H1 (cell line): ENCODE data around the gene TRIM39. TPM values are rescaled to one million over a fixed set of nuclear protein-coding genes. Genes with fewer than 3 reads are reported as not detected.

Source experiments
- CTCF ChIA-PET: fragments of 300-600 bp; sonication (Branson Sonifier 250); formaldehyde crosslinking; loops from one replicate; lab custom pipeline; 2021; ENCODE audit not compliant: partially characterized antibody; lab: Charles Lee
- POLR2A ChIA-PET: fragments of 300-600 bp; sonication (Branson Sonifier 250); formaldehyde crosslinking; loops from one replicate; lab custom pipeline; 2021; ENCODE audit warnings: inconsistent platforms; ENCODE audit not compliant: partially characterized antibody; lab: Charles Lee
- DNase-seq, 2 experiments: peaks; one replicate each; pipeline versions ENCODE4 v3.0.0 to v3.0.0-alpha.2; 2010 to 2022; ENCODE audit warnings: low spot score in 2 of 2, low read depth in 1 of 2, mixed read lengths in 1 of 2
- FAIRE-seq: peaks from 2 replicates; lab custom pipeline; 2011; peaks lifted over from hg19 to GRCh38; lab: Jason Lieb, UNC
- H2AFZ ChIP-seq: 2 replicates; pipeline ENCODE4 v1.8.1; 2012; ENCODE audit warnings: low read length, inconsistent platforms
- H2AK5ac ChIP-seq: 2 replicates; pipeline ENCODE4 v1.6.1; 2013; ENCODE audit warnings: low read depth, low read length
- H2BK120ac ChIP-seq: replicated peaks from 2 replicates; pipeline ENCODE3; 2013; ENCODE audit warnings: low read depth, low read length, inconsistent platforms
- H2BK12ac ChIP-seq: 2 replicates; pipeline ENCODE4 v1.6.1; 2013; ENCODE audit warnings: low read depth, low read length
- H2BK15ac ChIP-seq: 2 replicates; pipeline ENCODE4 v1.6.1; 2013; ENCODE audit warnings: low read length
- H2BK20ac ChIP-seq: 2 replicates; pipeline ENCODE4 v1.6.1; 2013; ENCODE audit warnings: low read length
- H2BK5ac ChIP-seq: 2 replicates; pipeline ENCODE4 v1.6.1; 2013; ENCODE audit warnings: low read depth, low read length
- H3K14ac ChIP-seq: 2 replicates; pipeline ENCODE4 v1.6.1; 2013; ENCODE audit warnings: inconsistent platforms; ENCODE audit not compliant: insufficient read length
- H3K18ac ChIP-seq: 2 replicates; pipeline ENCODE4 v1.6.1; 2013; ENCODE audit warnings: low read length; ENCODE audit errors: extremely low read depth
- H3K23ac ChIP-seq: 2 replicates; pipeline ENCODE4 v1.6.1; 2013; ENCODE audit warnings: inconsistent platforms; ENCODE audit not compliant: insufficient read length
- H3K23me2 ChIP-seq: 2 replicates; pipeline ENCODE4 v1.6.1; 2013; ENCODE audit warnings: low read depth, low read length
- H3K27ac ChIP-seq: 2 replicates; pipeline ENCODE4 v1.6.1; 2011; ENCODE audit warnings: low read depth, low read length, inconsistent platforms
- H3K27me3 ChIP-seq, 4 experiments: replicated peaks in 1 of 4; 1 replicate in 1 of 4; 2 replicates in 3 of 4; pipeline versions ENCODE4 v1.6.1 to v1.8.1; 2011 to 2013; ENCODE audit warnings: low read length in 3 of 4, mild to moderate bottlenecking in 3 of 4, inconsistent platforms in 2 of 4, mixed read lengths in 2 of 4, moderate library complexity in 1 of 4; ENCODE audit not compliant: control insufficient read depth in 3 of 4, insufficient read depth in 3 of 4; ENCODE audit errors: extremely low read depth in 1 of 4
- H3K36me3 ChIP-seq, 4 experiments: 2 replicates each; pipeline versions ENCODE4 v1.6.1 to v1.8.1; 2011 to 2013; ENCODE audit warnings: mild to moderate bottlenecking in 4 of 4, low read length in 3 of 4, moderate library complexity in 2 of 4, control low read depth in 1 of 4, inconsistent platforms in 1 of 4; ENCODE audit not compliant: insufficient read depth in 4 of 4, control insufficient read depth in 2 of 4
- H3K4ac ChIP-seq: replicated peaks from 2 replicates; pipeline ENCODE3; 2013; ENCODE audit warnings: low read length, low read depth, mixed read lengths, inconsistent platforms; ENCODE audit not compliant: insufficient read length
- H3K4me1 ChIP-seq, 4 experiments: replicated peaks in 1 of 4; 1 replicate in 1 of 4; 2 replicates in 3 of 4; pipeline versions ENCODE4 v1.6.1 to v1.8.1; 2011 to 2013; ENCODE audit warnings: low read length in 3 of 4, inconsistent platforms in 2 of 4, mixed read lengths in 1 of 4; ENCODE audit not compliant: insufficient read depth in 4 of 4, control insufficient read depth in 3 of 4
- H3K4me2 ChIP-seq, 2 experiments: 2 replicates each; pipeline versions ENCODE4 v1.6.1 to v1.8.1; 2011 to 2013; ENCODE audit warnings: low read depth in 2 of 2, low read length in 2 of 2, control low read depth in 1 of 2, inconsistent platforms in 1 of 2, mild to moderate bottlenecking in 1 of 2; ENCODE audit not compliant: insufficient read depth in 1 of 2
- H3K4me3 ChIP-seq, 4 experiments: fragments of 200-600, 300-600 bp in 1 of 4; sonication (generic), shearing (Covaris generic), sonication (Bioruptor Twin) in 1 of 4; 2 replicates each; pipeline versions ENCODE4 v1.5.1 to v1.8.1; 2011 to 2016; ENCODE audit warnings: low read length in 4 of 4, low read depth in 3 of 4, control low read depth in 2 of 4, inconsistent platforms in 2 of 4, mild to moderate bottlenecking in 2 of 4, mixed read lengths in 1 of 4, moderate library complexity in 1 of 4; ENCODE audit not compliant: insufficient read depth in 2 of 4; ENCODE audit errors: extremely low read depth in 1 of 4
- H3K56ac ChIP-seq: replicated peaks from 2 replicates; pipeline ENCODE3; 2013; ENCODE audit warnings: low read depth, mild to moderate bottlenecking, mixed read lengths, low read length, inconsistent platforms; ENCODE audit not compliant: insufficient read length
- H3K79me1 ChIP-seq: 2 replicates; pipeline ENCODE4 v1.6.1; 2013; ENCODE audit warnings: low read depth, low read length, control low read depth
- H3K79me2 ChIP-seq, 2 experiments: 2 replicates each; pipeline versions ENCODE4 v1.6.1 to v1.8.1; 2012 to 2013; ENCODE audit warnings: low read length in 2 of 2, mild to moderate bottlenecking in 2 of 2, inconsistent platforms in 1 of 2; ENCODE audit not compliant: insufficient read depth in 2 of 2, control insufficient read depth in 1 of 2
- H3K9ac ChIP-seq, 4 experiments: replicated peaks in 1 of 4; 1 replicate in 1 of 4; 2 replicates in 3 of 4; pipeline versions ENCODE4 v1.6.1 to v1.8.1; 2011 to 2013; ENCODE audit warnings: low read depth in 3 of 4, low read length in 3 of 4, control low read depth in 2 of 4, mild to moderate bottlenecking in 2 of 4, moderate library complexity in 2 of 4, inconsistent platforms in 1 of 4; ENCODE audit errors: extremely low read depth in 1 of 4
- H3K9me3 ChIP-seq, 2 experiments: 2 replicates each; pipeline versions ENCODE4 v1.6.1 to v1.8.1; 2012 to 2013; ENCODE audit warnings: mild to moderate bottlenecking in 2 of 2, moderate library complexity in 2 of 2, control low read depth in 1 of 2, inconsistent platforms in 1 of 2, low read depth in 1 of 2, low read length in 1 of 2, mixed read lengths in 1 of 2; ENCODE audit not compliant: insufficient read depth in 2 of 2
- H4K20me1 ChIP-seq, 2 experiments: replicated peaks in 1 of 2; 2 replicates each; pipeline versions ENCODE3 to v1.8.1; 2011 to 2013; ENCODE audit warnings: inconsistent platforms in 2 of 2, low read length in 2 of 2, mild to moderate bottlenecking in 1 of 2; ENCODE audit not compliant: insufficient read depth in 2 of 2, control insufficient read depth in 1 of 2
- H4K5ac ChIP-seq: 2 replicates; pipeline ENCODE4 v1.6.1; 2013; ENCODE audit warnings: low read length, low read depth, mixed read lengths, inconsistent platforms; ENCODE audit not compliant: insufficient read length
- H4K8ac ChIP-seq: 2 replicates; pipeline ENCODE4 v1.8.0; 2013; ENCODE audit warnings: mild to moderate bottlenecking, moderate library complexity, low read length, inconsistent platforms; ENCODE audit not compliant: insufficient read depth; ENCODE audit errors: extremely low read depth
- H4K91ac ChIP-seq: replicated peaks from 2 replicates; pipeline ENCODE3; 2013; ENCODE audit warnings: low read length, mixed read lengths, inconsistent platforms; ENCODE audit not compliant: insufficient read length
- CBX8 ChIP-seq: fragments of 300-800, 300-1000 bp; sonication (generic); IDR thresholded peaks from 2 replicates; pipeline ENCODE4 v1.7.1; 2016; ENCODE audit warnings: low read depth, low read length, borderline replicate concordance
- WGBS, 2 experiments: shearing (Covaris generic) in 1 of 2; methylation state at CpG; one replicate each; pipeline versions ENCODE4 v1.1.6 to v1.1.7; 2013 to 2015; ENCODE audit warnings: low lambda C conversion rate in 2 of 2, mixed read lengths in 2 of 2, inconsistent platforms in 1 of 2, low coverage in 1 of 2, missing lambda C conversion rate in 1 of 2; ENCODE audit not compliant: insufficient replicate concordance in 2 of 2, insufficient coverage in 1 of 2, insufficient read length in 1 of 2; ENCODE audit errors: extremely low coverage in 1 of 2, missing lambda C conversion rate in 1 of 2; 5-methylcytosine and 5-hydroxymethylcytosine counted together
- polyA plus RNA-seq, 7 experiments: library from polyadenylated mRNA; depleted of rRNA in 3 of 7; stranded (reverse) in 5 of 7; unstranded in 2 of 7; fragments of >200 nt in 5 of 7; fragments of 200-250 nt in 2 of 7; gene quantifications; 1 replicate in 5 of 7; 2 replicates in 1 of 7; 4 replicates in 1 of 7; pipeline versions ENCODE4 v1.2.1 to v1.2.3, GENCODE V29; 2011 to 2013; ENCODE audit warnings: missing spikeins in 2 of 7, mixed read lengths in 2 of 7
- total RNA-seq: library from RNA; stranded (reverse); fragmentation: NEBNext Ultra II Directional; extraction: Animal tissue kit (Norgen Biotek cat#: 25700); gene quantifications from 2 replicates; pipeline ENCODE4 v1.2.1, GENCODE V29; 2021

TRIM39 gene
- total and polyA plus RNA-seq, 2 of the 8 experiments (the other 6 are each of a cell fraction or from before 2014, with no cell fraction given), result 7.3 to 26.1 TPM

- Histone ChIP-seq H3K18ac (no peak overlapping the region), H3K36me3 (no peaks in the 10 kb centered on the region), H2BK120ac (no peak overlapping the region), H4K8ac (no peak overlapping the region), H2AFZ (no peak overlapping the region), H2BK5ac (no peak overlapping the region), H4K91ac (no peak overlapping the region), H3K4me1 (peaks cover 0 to 6% (median 2%) of the 10 kb centered on the region in 4 experiments; a peak in 4 of 7 replicates), H3K14ac (no peak overlapping the region), H2BK12ac (no peak overlapping the region), H4K5ac (no peak overlapping the region), H3K27me3 (peaks cover 0 to 4% (median 2%) of the 10 kb centered on the region in 4 experiments; a peak in 3 of 7 replicates), H2BK20ac (no peak overlapping the region), H3K23me2 (peaks cover 5% of the 10 kb centered on the region), H4K20me1 (no peaks in the 10 kb centered on the region), H2BK15ac (no peak overlapping the region), H3K79me2 (no peaks in the 10 kb centered on the region), H3K4me3 (no peak overlapping the region), H3K9ac (no peak overlapping the region), H3K79me1 (no peaks in the 10 kb centered on the region), H3K4ac (no peak overlapping the region), H3K9me3 (no peaks in the 10 kb centered on the region), H3K23ac (no peak overlapping the region), H3K56ac (no peak overlapping the region), H3K27ac (no peak overlapping the region), H2AK5ac (no peak overlapping the region), H3K4me2 (no peak overlapping the region)
- WGBS, 2 experiments, result 83% methylated on average over 1 of the region's 1 CpG; no CpG with 5 or more reads in 1 of the 2 experiments
- ChIA-PET CTCF (interaction anchor here (0.6 to 1.7 kb wide), 10 partner anchors 9 to 1888 kb away, joined by 3 to 12 read pairs (median 4); no protein-coding TSS in a partner anchor), POLR2A (interaction anchor here (1.2 kb wide), 1 partner anchor 30 kb away, joined by 4 read pairs; the partner anchor contains the start of gene TRIM39)
- no peak for FAIRE-seq
- TF ChIP-seq CBX8, result no peak
- no peak for DNase-seq
Measured at GRCh38 chr6:30356536-30356935, 29.8 kb downstream of the TRIM39 start.
